Endothelial cell (in vitro differentiated cells): Measurements from ENCODE around the gene PARL. TPM values are rescaled to one million over a fixed set of nuclear protein-coding genes. Genes with fewer than 3 reads are reported as not detected.
A peak's percentile ranks its signal among the peaks of the same experiment; 100 is the strongest.

Source experiments
- DNase-seq: peaks from one replicate; pipeline ENCODE4 v3.0.0; 2021; ENCODE audit warnings: low spot score
- H3K27ac Mint-ChIP-seq: one replicate; pipeline ENCODE4 v1.8.0; 2021; ENCODE audit warnings: mixed read lengths, inconsistent platforms; ENCODE audit not compliant: unreplicated experiment
- H3K27me3 Mint-ChIP-seq: one replicate; pipeline ENCODE4 v1.8.0; 2021; ENCODE audit warnings: mild to moderate bottlenecking, moderate library complexity, mixed read lengths, inconsistent platforms; ENCODE audit not compliant: unreplicated experiment
- H3K36me3 Mint-ChIP-seq: one replicate; pipeline ENCODE4 v1.8.0; 2021; ENCODE audit warnings: mild to moderate bottlenecking, low read depth, mixed read lengths, inconsistent platforms; ENCODE audit not compliant: unreplicated experiment
- H3K4me1 Mint-ChIP-seq: one replicate; pipeline ENCODE4 v1.8.0; 2021; ENCODE audit warnings: mild to moderate bottlenecking, mixed read lengths, inconsistent platforms; ENCODE audit not compliant: unreplicated experiment
- H3K4me3 Mint-ChIP-seq: one replicate; pipeline ENCODE4 v1.8.0; 2021; ENCODE audit warnings: mild to moderate bottlenecking, mixed read lengths, inconsistent platforms; ENCODE audit not compliant: unreplicated experiment
- H3K9me3 Mint-ChIP-seq: one replicate; pipeline ENCODE4 v1.8.0; 2021; ENCODE audit warnings: mixed read lengths, inconsistent platforms; ENCODE audit not compliant: unreplicated experiment
- CTCF ChIP-seq: fragments of 200-600 bp; sonication (generic); IDR thresholded peaks from one replicate; pipeline ENCODE4 v1.5.0; 2021; ENCODE audit warnings: antibody characterized with exemption; ENCODE audit not compliant: unreplicated experiment
- total RNA-seq: library from RNA; stranded (reverse); fragmentation: NEBNext Ultra II Directional; extraction: Animal tissue kit (Norgen Biotek cat#: 25700); gene quantifications from one replicate; pipeline ENCODE4 v1.2.1, GENCODE V29; 2021; ENCODE audit not compliant: unreplicated experiment

The PARL gene
- total RNA-seq, 1 donor from 2014 or later = 62.9 TPM

- Mint-ChIP-seq H3K36me3 (no peaks in the 10 kb centered on the region), H3K4me3 (no peak overlapping the region), H3K27me3 (peaks cover 9% of the 10 kb centered on the region), H3K9me3 (no peaks in the 10 kb centered on the region), H3K27ac (no peak overlapping the region), H3K4me1 (peaks cover 6% of the 10 kb centered on the region)
- DNase-seq = no peak
- no peak for TF ChIP-seq CTCF
These were observed 27.3 kb upstream of the PARL start for GRCh38 chr3:183911763-183912506.

GRCh38 chr3:183911087-183911486 lies 26.4 kb upstream of the PARL start:
- no peaks in the 10 kb centered on the region for H3K4me1 Mint-ChIP-seq
- H3K4me3 Mint-ChIP-seq = no peak overlapping the region
- no peaks in the 10 kb centered on the region for H3K36me3 Mint-ChIP-seq
- DNase-seq = no peak
- H3K27me3 Mint-ChIP-seq = peaks cover 8% of the 10 kb centered on the region
- H3K9me3 Mint-ChIP-seq = no peaks in the 10 kb centered on the region
- H3K27ac Mint-ChIP-seq = no peak overlapping the region
- no peak for TF ChIP-seq CTCF

GRCh38 chr3:183909030-183909600 lies 24.4 kb upstream of the PARL start:
- no peaks in the 10 kb centered on the region for H3K4me1 Mint-ChIP-seq
- DNase-seq = no peak
- H3K4me3 Mint-ChIP-seq = no peak overlapping the region
- H3K36me3 Mint-ChIP-seq = no peaks in the 10 kb centered on the region
- no peak for TF ChIP-seq CTCF
- no peak overlapping the region for H3K27ac Mint-ChIP-seq
- no peaks in the 10 kb centered on the region for H3K9me3 Mint-ChIP-seq
- H3K27me3 Mint-ChIP-seq = peaks cover 7% of the 10 kb centered on the region

- Mint-ChIP-seq H3K4me3 (no peak overlapping the region), H3K27ac (no peak overlapping the region), H3K27me3 (peaks cover 7% of the 10 kb centered on the region), H3K4me1 (no peaks in the 10 kb centered on the region), H3K36me3 (no peaks in the 10 kb centered on the region), H3K9me3 (no peaks in the 10 kb centered on the region)
- no peak for DNase-seq
- TF ChIP-seq CTCF = no peak
These were observed 23.2 kb upstream of the PARL start for GRCh38 chr3:183907911-183908331.

GRCh38 chr3:183907176-183907575 lies 22.5 kb upstream of the PARL start:
- Mint-ChIP-seq H3K4me1 (no peaks in the 10 kb centered on the region), H3K4me3 (no peak overlapping the region), H3K27ac (peak overlapping the region; percentile 45), H3K27me3 (peaks cover 7% of the 10 kb centered on the region), H3K9me3 (no peaks in the 10 kb centered on the region), H3K36me3 (no peaks in the 10 kb centered on the region)
- no peak for TF ChIP-seq CTCF
- DNase-seq = no peak
